ENCODE results near the gene KLK11. TPM values are rescaled to one million over a fixed set of nuclear protein-coding genes. Genes with fewer than 3 reads are reported as not detected.

Gene KLK11
- total and polyA plus RNA-seq, 8 donors: 6.7 to 28.9 (median 12.9) TPM

DNA sequence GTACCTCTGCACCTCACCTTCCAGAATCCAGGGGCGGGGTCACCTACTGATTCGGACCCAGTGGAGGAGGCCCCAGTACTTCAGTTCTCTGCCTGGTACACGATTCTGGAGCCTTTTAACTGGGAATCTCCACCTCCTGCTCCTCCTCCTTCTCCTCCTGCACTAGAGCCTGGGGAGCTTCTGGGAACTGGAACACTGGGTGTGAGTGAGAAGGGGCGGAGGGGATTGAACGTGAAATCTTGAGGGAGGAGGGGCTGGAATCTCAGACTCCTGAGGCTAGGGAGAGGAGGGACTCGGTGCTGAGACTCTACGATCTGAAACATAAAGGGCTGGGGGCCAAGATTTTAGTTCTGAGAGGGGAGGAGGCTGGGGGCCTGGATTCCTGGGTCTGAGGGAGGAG is 24.9 kb downstream of the KLK11 start, which contains the start of gene KLK8:
Gene KLK8 (minus strand): TSS at position 90 of the 400 bp plus-strand sequence. CDS start 437 bp downstream, outside the sequence.
- ATAC-seq (no peak), FAIRE-seq (no peak), DNase-seq (no peak)
- Histone ChIP-seq H3K27me3 (peaks cover 0 to 15% (median 0%) of the 10 kb centered on the region in 4 donors), H3K36me3 (no peaks in the 10 kb centered on the region), H3K9me3 (no peaks in the 10 kb centered on the region), H3K4me3 (no peak within 1 kb of the TSS), H3K4me1 (no peaks in the 10 kb centered on the region), H3K27ac (no peak within 1 kb of the TSS)
- 21% methylated on average over 7 of the region's 7 CpGs for WGBS, 2 donors
- intact Hi-C loops (cut with DNase I): no loop called here
- TF ChIP-seq CTCF (IDR thresholded peaks at IDR 0.05): no peak

GRCh38 chr19:51000981-51001380 is 25.4 kb downstream of the KLK11 start:
- Histone ChIP-seq H3K27ac (no peak overlapping the region), H3K27me3 (peaks cover 0 to 15% (median 0%) of the 10 kb centered on the region in 4 donors), H3K36me3 (no peaks in the 10 kb centered on the region), H3K9me3 (no peaks in the 10 kb centered on the region), H3K4me1 (no peaks in the 10 kb centered on the region), H3K4me3 (no peak overlapping the region)
- 23 to 26% methylated on average over 16 of the region's 16 CpGs for WGBS, 2 donors
- intact Hi-C loops (cut with DNase I): no loop called here
- no peak for ATAC-seq
- DNase-seq: no peak
- FAIRE-seq: no peak
- no peak for TF ChIP-seq CTCF (IDR thresholded peaks at IDR 0.05)

GRCh38 chr19:51000426-51000825 is 26.0 kb downstream of the KLK11 start:
- no peak overlapping the region for H3K27ac ChIP-seq
- H3K4me1 ChIP-seq: no peaks in the 10 kb centered on the region
- no peaks in the 10 kb centered on the region for H3K36me3 ChIP-seq
- no peak overlapping the region for H3K4me3 ChIP-seq
- no peak for FAIRE-seq
- peaks cover 0 to 15% (median 0%) of the 10 kb centered on the region in 4 donors for H3K27me3 ChIP-seq
- intact Hi-C loops (cut with DNase I): no loop called here
- no peak for TF ChIP-seq CTCF (IDR thresholded peaks at IDR 0.05)
- ATAC-seq: no peak
- 69 to 70% methylated on average over 10 of the region's 10 CpGs for WGBS, 2 donors
- DNase-seq: no peak
- H3K9me3 ChIP-seq: no peaks in the 10 kb centered on the region

DNA sequence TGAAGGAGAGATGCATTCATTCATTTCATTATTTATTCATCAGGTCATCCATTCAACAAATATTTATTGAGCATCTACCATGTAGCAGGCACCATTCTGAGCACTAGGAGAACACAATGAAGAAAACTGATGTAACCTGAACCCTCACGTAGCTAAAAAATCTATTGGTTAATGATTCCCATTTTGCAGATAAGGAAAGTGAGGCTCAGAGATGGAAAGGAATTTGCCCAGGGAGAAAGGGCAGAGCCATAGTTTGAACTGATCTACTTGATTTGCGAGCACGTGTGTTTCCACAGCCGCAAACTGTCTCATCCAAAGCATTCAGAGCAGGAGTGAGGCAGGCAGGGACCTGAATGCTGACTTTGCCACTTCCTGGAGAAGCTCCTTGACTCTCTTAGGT is 27.7 kb downstream of the KLK11 start:
- intact Hi-C loops (cut with DNase I): no loop called here
- no peak for TF ChIP-seq CTCF (IDR thresholded peaks at IDR 0.05)
- ATAC-seq (no peak), DNase-seq (no peak), FAIRE-seq (no peak)
- Histone ChIP-seq H3K4me1 (no peaks in the 10 kb centered on the region), H3K27me3 (peaks cover 0 to 15% (median 0%) of the 10 kb centered on the region in 4 donors), H3K27ac (no peak overlapping the region), H3K9me3 (no peaks in the 10 kb centered on the region), H3K4me3 (no peak overlapping the region), H3K36me3 (no peaks in the 10 kb centered on the region)
- WGBS, 2 donors: 27 to 28% methylated on average over 4 of the region's 4 CpGs

- ATAC-seq (no peak), DNase-seq (no peak), FAIRE-seq (no peak)
- WGBS, 2 donors: 43 to 49% methylated on average over 5 of the region's 5 CpGs
- no peak overlapping the region for H3K4me3 ChIP-seq
- intact Hi-C loops (cut with DNase I): no loop called here
- H3K4me1 ChIP-seq: no peaks in the 10 kb centered on the region
- peaks cover 0 to 13% (median 0%) of the 10 kb centered on the region in 4 donors for H3K27me3 ChIP-seq
- H3K27ac ChIP-seq: no peak overlapping the region
- H3K36me3 ChIP-seq: no peaks in the 10 kb centered on the region
- H3K9me3 ChIP-seq: no peaks in the 10 kb centered on the region
- no peak for TF ChIP-seq CTCF (IDR thresholded peaks at IDR 0.05)
These were observed 28.4 kb downstream of the KLK11 start for GRCh38 chr19:50998061-50998460.
